Right lobe of liver (tissue), 4 donors: Measurements from ENCODE around the gene MAML3.

Source experiments
- CTCF ChIP-seq, 4 donors: fragments of 200-600 bp in 3 of 4; fragments of 450-650 bp in 1 of 4; IDR thresholded peaks; one replicate each; pipeline versions ENCODE4 v1.5.1 to v1.8.0; 2016 to 2022; ENCODE audit warnings: antibody characterized with exemption in 4 of 4, mild to moderate bottlenecking in 2 of 4
- POLR2A ChIP-seq: fragments of 450-650 bp; IDR thresholded peaks from one replicate; pipeline ENCODE4 v1.6.1; 2017; ENCODE audit warnings: antibody characterized with exemption, mild to moderate bottlenecking
- donor health status: DM: no; HTN: no; CAD: no.
- donor health status: DM: no; HTN: no; CAD: no.
- donor health status: DM: no; HTN: yes; CAD: no.

GRCh38 chr4:140150636-140150885 is 3.4 kb downstream of the MAML3 start:
- TF ChIP-seq CTCF (IDR thresholded peaks at IDR 0.05), result no peak
- no peak for TF ChIP-seq POLR2A
